Subcutaneous abdominal adipose tissue (tissue), 5 donors: ENCODE data around the gene RAB3C.

Source experiments
- H3K27ac ChIP-seq: one replicate; pipeline ENCODE4 v1.7.0; 2013; ENCODE audit warnings: low read depth, mild to moderate bottlenecking, inconsistent platforms, low read length, moderate library complexity
- H3K27me3 ChIP-seq, 5 donors: one replicate each; pipeline ENCODE4 v1.7.0; 2013; ENCODE audit warnings: low read length in 5 of 5, inconsistent platforms in 1 of 5; ENCODE audit not compliant: control insufficient read depth in 5 of 5, insufficient read depth in 4 of 5
- H3K36me3 ChIP-seq, 5 donors: one replicate each; pipeline ENCODE4 v1.7.0; 2013; ENCODE audit warnings: low read length in 5 of 5; ENCODE audit not compliant: control insufficient read depth in 5 of 5, insufficient read depth in 5 of 5
- H3K4me1 ChIP-seq, 5 donors: one replicate each; pipeline ENCODE4 v1.7.0; 2013; ENCODE audit warnings: low read length in 5 of 5, mild to moderate bottlenecking in 3 of 5, moderate library complexity in 1 of 5; ENCODE audit not compliant: control insufficient read depth in 5 of 5, insufficient read depth in 5 of 5
- H3K4me3 ChIP-seq, 5 donors: one replicate each; pipeline ENCODE4 v1.7.0; 2013; ENCODE audit warnings: low read length in 5 of 5, low read depth in 1 of 5
- H3K9ac ChIP-seq, 5 donors: one replicate each; pipeline ENCODE4 v1.7.0; 2013; ENCODE audit warnings: low read length in 5 of 5, mild to moderate bottlenecking in 4 of 5, moderate library complexity in 3 of 5
- H3K9me3 ChIP-seq, 5 donors: one replicate each; pipeline ENCODE4 v1.7.0; 2013; ENCODE audit warnings: low read length in 5 of 5; ENCODE audit not compliant: control insufficient read depth in 5 of 5
- donor health status: healthy.
- donor health status: healthy.
- donor health status: healthy.
- donor health status: healthy.
- donor health status: healthy.

The RAB3C gene

DNA sequence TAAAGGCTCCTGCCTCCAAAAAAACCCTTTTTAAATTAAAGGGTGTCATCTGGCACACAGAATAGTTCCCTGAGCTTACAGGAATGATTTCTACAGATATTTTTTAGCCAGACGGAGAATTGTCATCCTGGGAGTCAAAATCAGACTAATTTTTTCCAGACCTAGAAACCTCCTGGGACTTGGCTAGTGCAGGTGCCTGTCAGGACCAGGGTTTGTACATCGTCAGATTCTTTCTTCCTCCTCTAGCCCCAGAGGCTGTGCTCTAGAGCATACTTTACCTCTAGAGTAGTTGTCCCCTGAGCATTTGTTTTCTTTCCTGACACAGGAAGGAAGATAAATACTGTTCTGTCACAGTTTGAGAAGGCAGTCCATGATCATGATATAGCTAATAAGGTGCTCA, 52.5 kb downstream of the RAB3C start:
- Histone ChIP-seq H3K4me3 (no peak overlapping the region), H3K27ac (no peak overlapping the region), H3K9ac (no peak overlapping the region), H3K9me3 (no peaks in the 10 kb centered on the region), H3K4me1 (no peaks in the 10 kb centered on the region), H3K36me3 (no peaks in the 10 kb centered on the region), H3K27me3 (no peaks in the 10 kb centered on the region)

DNA sequence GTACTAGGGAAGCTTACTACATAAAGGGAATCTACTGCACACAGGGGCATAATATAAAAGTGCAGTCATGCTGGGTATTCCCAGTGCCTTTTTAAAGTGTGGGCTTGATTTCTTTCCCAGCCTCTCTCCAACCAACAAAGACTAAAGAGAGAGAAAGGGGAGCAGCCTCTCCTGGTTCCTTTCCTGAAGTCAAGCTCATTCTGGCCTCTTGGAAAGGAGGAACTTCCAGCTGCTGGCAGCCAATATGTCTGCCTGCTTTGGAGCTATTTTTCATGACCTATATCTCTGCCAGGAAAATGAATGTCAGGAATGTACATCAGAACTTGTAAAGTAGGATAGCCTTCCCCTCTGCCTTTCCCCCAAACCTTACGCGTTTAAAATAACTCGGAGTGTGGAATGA, 57.1 kb downstream of the RAB3C start:
- no peaks in the 10 kb centered on the region for H3K27me3 ChIP-seq
- H3K9ac ChIP-seq, result no peak overlapping the region
- H3K27ac ChIP-seq, result no peak overlapping the region
- H3K4me3 ChIP-seq, result no peak overlapping the region
- no peaks in the 10 kb centered on the region for H3K4me1 ChIP-seq
- H3K36me3 ChIP-seq, result no peaks in the 10 kb centered on the region
- H3K9me3 ChIP-seq, result no peaks in the 10 kb centered on the region

DNA sequence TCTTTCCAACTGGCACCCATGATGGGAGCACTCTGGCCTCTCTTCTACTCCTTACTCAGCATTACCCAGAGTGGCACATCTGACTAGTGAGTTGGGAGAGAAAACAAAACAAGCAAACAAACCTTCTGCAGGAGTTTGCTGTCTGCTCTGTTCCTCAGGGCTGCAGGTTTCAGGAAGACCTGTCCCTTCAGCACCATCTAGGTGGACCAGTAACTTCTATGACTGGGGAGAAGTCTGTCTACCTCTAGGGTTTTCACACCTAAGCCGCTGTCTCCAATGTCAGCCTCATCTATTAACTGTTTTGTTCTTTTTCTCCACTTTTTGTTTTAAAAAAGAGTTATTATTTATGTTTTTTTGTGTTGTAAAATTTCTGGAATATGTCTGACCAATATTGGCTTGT, 58.7 kb downstream of the RAB3C start:
- no peaks in the 10 kb centered on the region for H3K27me3 ChIP-seq
- no peak overlapping the region for H3K9ac ChIP-seq
- no peak overlapping the region for H3K27ac ChIP-seq
- no peaks in the 10 kb centered on the region for H3K36me3 ChIP-seq
- H3K9me3 ChIP-seq, result no peaks in the 10 kb centered on the region
- H3K4me1 ChIP-seq, result no peaks in the 10 kb centered on the region
- H3K4me3 ChIP-seq, result no peak overlapping the region

DNA sequence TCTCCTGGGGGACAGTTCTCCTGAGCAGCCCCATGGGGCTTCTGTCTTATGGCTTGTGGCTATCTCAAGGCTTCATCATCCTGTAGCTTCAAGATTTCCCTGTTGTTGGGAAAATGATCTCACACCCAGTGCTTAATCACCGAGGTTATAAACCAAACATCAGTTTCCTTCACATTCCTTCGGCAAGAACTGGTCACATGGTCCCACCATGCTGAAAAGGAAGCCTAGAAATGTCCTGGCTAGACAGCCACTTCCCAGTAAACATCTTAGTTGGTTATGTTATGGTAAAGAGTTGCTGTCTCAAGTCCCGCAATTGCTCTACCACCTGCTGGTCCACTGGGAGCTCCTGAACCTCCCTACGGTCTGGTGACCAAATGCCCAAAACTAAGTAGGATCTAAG, 66.0 kb downstream of the RAB3C start:
- Histone ChIP-seq H3K9ac (no peak overlapping the region), H3K36me3 (no peaks in the 10 kb centered on the region), H3K4me1 (peaks cover 0 to 2% (median 0%) of the 10 kb centered on the region in 5 donors)

DNA sequence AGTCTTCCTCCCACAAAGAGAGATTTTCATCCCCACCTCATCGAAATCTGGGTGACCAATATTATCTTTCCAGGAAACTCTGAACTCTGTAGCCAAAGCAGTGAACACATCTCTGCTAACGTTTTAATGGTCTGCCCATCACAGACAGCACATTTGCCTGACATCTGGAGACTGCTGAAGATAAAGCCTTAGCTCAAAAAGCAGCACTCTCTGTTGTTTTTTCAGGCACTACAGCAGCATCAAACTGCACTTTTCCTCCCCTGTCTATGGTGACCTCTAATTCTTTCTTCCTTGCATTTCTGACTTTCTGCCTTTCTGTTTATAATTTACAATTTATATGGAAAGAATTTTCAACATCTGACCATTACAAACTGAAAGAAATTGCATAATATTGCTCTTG, 66.8 kb downstream of the RAB3C start:
- H3K27ac ChIP-seq, result no peak overlapping the region
- no peaks in the 10 kb centered on the region for H3K36me3 ChIP-seq
- H3K4me3 ChIP-seq, result no peak overlapping the region
- no peak overlapping the region for H3K9ac ChIP-seq
- peaks cover 0 to 2% (median 0%) of the 10 kb centered on the region in 5 donors for H3K4me1 ChIP-seq
- H3K9me3 ChIP-seq, result no peaks in the 10 kb centered on the region
- no peaks in the 10 kb centered on the region for H3K27me3 ChIP-seq

More for the DNA sequence above, 66.0 kb downstream of the RAB3C start:
- Histone ChIP-seq H3K27ac (no peak overlapping the region), H3K4me3 (no peak overlapping the region), H3K27me3 (no peaks in the 10 kb centered on the region), H3K9me3 (no peaks in the 10 kb centered on the region)

DNA sequence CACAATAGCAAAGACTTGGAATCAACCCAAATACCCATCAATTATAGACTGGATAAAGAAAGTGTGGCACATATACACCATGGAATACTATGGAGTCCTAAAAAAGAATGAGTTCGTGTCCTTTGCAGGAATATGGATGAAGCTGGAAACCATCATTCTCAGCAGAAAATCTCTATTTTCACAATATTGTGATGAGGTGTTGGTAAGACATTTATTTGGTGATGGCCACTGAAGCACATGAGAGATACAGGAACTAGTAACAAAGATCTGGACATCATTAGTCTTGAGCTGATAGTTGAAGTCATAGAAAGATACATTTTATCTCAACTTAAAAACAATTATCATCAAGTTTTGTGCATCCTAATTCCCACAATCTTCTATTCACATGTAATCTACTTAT, 70.6 kb downstream of the RAB3C start:
- Histone ChIP-seq H3K27me3 (no peaks in the 10 kb centered on the region), H3K9me3 (peaks cover 0 to 5% (median 2%) of the 10 kb centered on the region in 5 donors), H3K4me1 (peaks cover 0 to 2% (median 0%) of the 10 kb centered on the region in 5 donors), H3K36me3 (no peaks in the 10 kb centered on the region), H3K9ac (no peak overlapping the region), H3K4me3 (no peak overlapping the region), H3K27ac (no peak overlapping the region)

DNA sequence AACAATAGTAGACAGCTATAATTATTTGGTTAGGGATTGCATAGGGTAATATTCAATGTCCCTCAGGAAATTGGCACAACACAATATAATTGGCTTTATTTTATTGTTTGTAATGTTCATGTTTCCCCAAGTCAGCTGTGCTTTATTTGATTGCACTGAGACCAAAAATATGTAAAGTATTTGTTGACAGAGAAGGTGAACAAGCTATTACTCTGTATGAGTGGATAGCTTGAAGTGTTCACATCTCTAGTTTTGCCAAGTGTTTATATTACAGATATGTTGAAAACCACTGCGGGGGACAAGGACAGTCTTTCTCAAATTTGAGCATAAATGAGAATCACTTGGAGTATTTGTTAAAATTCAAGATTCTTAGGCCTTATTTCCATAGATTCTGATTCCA, 83.3 kb downstream of the RAB3C start:
- Histone ChIP-seq H3K27me3 (no peaks in the 10 kb centered on the region), H3K4me1 (peaks cover 0 to 9% (median 0%) of the 10 kb centered on the region in 5 donors), H3K27ac (no peak overlapping the region), H3K36me3 (no peaks in the 10 kb centered on the region), H3K4me3 (no peak overlapping the region), H3K9ac (no peak overlapping the region), H3K9me3 (peaks cover 0 to 8% (median 0%) of the 10 kb centered on the region in 5 donors)

DNA sequence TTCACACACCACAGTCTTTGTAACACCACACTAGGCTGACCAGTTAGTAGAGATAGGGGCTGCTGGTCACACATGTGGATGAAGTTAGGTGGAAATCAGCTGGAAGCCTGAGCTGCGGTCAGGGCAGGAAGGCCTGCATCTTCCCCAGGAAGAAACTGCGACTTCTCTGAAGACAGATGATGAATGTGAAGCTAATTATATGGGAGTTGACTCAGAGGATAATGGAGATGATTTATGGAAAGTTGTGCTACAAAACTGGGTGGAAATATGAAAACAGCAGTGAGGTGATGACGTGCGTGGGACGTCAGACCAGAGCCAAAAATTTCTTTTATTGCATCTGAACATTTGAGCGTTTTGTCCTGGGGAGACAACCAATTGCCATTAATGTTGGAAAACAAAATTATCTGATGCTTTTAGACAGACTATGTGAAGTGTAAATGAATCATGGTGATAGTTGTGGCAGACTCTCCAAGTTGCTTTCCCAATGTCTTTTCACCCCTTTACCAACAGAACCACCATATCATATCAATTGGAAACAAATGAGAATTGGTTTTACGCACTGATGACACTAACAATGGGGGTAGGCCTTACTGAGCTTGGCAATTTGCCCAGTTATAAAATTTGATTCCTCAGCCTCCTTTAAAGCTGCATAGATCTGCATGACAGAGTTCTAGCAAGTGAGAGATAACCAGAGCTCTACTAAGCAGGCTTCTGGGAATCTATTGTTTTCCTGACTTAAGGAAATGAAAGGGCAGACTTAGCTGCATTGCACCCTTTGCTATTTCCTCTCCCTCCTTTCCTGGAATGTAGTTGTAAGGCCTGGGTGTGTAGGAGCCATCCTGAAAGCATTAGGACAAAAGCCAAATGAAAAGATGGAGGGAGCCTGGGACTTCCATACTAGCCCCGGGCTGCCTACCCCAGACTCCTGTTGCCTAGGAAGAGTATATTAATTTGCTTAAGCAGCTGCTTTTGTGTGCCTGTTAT, 84.0 kb downstream of the RAB3C start:
- Histone ChIP-seq H3K36me3 (no peaks in the 10 kb centered on the region), H3K27me3 (no peaks in the 10 kb centered on the region), H3K4me3 (no peak overlapping the region), H3K4me1 (peaks cover 0 to 11% (median 0%) of the 10 kb centered on the region in 5 donors), H3K27ac (no peak overlapping the region), H3K9ac (no peak overlapping the region), H3K9me3 (peaks cover 0 to 8% (median 0%) of the 10 kb centered on the region in 5 donors)

DNA sequence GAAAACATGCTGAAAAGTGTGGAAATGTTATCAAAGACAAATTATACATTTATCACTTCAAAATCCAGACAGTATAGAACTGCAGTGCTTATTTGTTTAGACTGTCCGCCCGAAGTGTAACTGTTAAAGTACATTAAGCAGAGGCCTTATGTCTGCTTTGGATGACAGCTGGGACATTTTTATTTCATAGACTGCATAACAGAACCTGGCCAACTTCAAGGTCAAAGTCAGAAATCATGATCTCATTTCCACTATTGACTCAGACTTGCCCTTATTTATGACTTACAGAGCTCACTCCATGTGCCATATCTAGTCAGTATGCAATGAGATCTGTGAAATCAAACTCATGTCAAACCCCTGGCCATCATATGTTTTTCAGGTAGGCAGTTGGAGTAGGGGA, 87.7 kb downstream of the RAB3C start:
- Histone ChIP-seq H3K36me3 (no peaks in the 10 kb centered on the region), H3K27me3 (no peaks in the 10 kb centered on the region), H3K9me3 (peaks cover 0 to 8% (median 0%) of the 10 kb centered on the region in 5 donors), H3K4me3 (no peak overlapping the region), H3K9ac (no peak overlapping the region), H3K4me1 (peaks cover 0 to 11% (median 0%) of the 10 kb centered on the region in 5 donors), H3K27ac (no peak overlapping the region)

DNA sequence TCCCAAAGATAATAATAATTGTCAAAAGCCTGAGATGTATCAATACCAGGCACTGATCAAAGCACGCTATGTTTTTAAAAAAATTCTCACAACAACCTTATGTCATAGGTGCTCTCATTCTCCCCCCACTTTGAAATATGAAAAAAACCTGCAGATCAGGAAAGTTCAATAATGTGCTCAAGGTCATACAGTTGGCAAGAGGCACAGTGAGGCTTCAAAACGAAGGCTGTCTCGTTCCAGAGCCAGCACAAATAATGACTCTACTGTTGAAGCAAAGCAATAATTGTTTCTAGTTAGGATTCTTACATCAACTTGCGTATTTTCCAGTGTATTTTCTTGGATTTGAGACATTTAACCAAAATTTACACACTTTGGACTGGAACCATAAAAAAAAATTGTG, 88.3 kb downstream of the RAB3C start:
- Histone ChIP-seq H3K27me3 (no peaks in the 10 kb centered on the region), H3K27ac (no peak overlapping the region), H3K9ac (no peak overlapping the region), H3K36me3 (no peaks in the 10 kb centered on the region), H3K4me3 (no peak overlapping the region), H3K4me1 (peaks cover 0 to 11% (median 0%) of the 10 kb centered on the region in 5 donors), H3K9me3 (peaks cover 0 to 8% (median 0%) of the 10 kb centered on the region in 5 donors)
